ACHN (cell line): ENCODE data around the gene MEIS1.
"Not testable (repeated sequence)": the region's sequence is repeated elsewhere in the genome, so short reads cannot be mapped to it uniquely, and the experiment has no call there.

Experiments
- DNase-seq: peaks from one replicate; pipeline ENCODE4 v3.0.0-alpha.2; 2015
- in situ Hi-C: cut with HindIII; loops from 2 replicates; pipeline ENCODE4 v1.10.0; 2017; ENCODE audit warnings: low sequenced_read_pairs, low pct_ligation_motif_present, low pct_unique_long_range_greater_than_20kb

The MEIS1 gene

GRCh38 chr2:66461001-66461663 lies 26.2 kb downstream of the MEIS1 start:
- no peak for DNase-seq
- in situ Hi-C loops, result no loop called here

- in situ Hi-C loops, result no loop called here
Measured at GRCh38 chr2:66461664-66462500, 27.0 kb downstream of the MEIS1 start.

GRCh38 chr2:66462501-66462825 lies 27.5 kb downstream of the MEIS1 start:
- DNase-seq, result no peak
- in situ Hi-C loops, result no loop called here

More at GRCh38 chr2:66461664-66462500, 27.0 kb downstream of the MEIS1 start:
- no peak for DNase-seq

- no peak for DNase-seq
- in situ Hi-C loops, result no loop called here
Measured at GRCh38 chr2:66463206-66463755, 28.4 kb downstream of the MEIS1 start.

- in situ Hi-C loops, result no loop called here
- no peak for DNase-seq
Measured at GRCh38 chr2:66464930-66465637, 30.2 kb downstream of the MEIS1 start.

- no peak for DNase-seq
- in situ Hi-C loops, result no loop called here
Measured at GRCh38 chr2:66466433-66466832, 31.5 kb downstream of the MEIS1 start.

- in situ Hi-C loops, result no loop called here
- no peak for DNase-seq
Measured at GRCh38 chr2:66467718-66468117, 32.8 kb downstream of the MEIS1 start.

- no peak for DNase-seq
- in situ Hi-C loops, result no loop called here
Measured at GRCh38 chr2:66469214-66469902, 34.4 kb downstream of the MEIS1 start.

- no peak for DNase-seq
- in situ Hi-C loops, result no loop called here
Measured at GRCh38 chr2:66470199-66470598, 35.3 kb downstream of the MEIS1 start.

- no peak for DNase-seq
- in situ Hi-C loops, result no loop called here
Measured at GRCh38 chr2:66472225-66472843, 37.4 kb downstream of the MEIS1 start.

GRCh38 chr2:66477135-66477842 lies 42.4 kb downstream of the MEIS1 start:
- in situ Hi-C loops, result no loop called here
- DNase-seq, result no peak

- DNase-seq, result no peak
- in situ Hi-C loops, result no loop called here
Measured at GRCh38 chr2:66478299-66478698, 43.4 kb downstream of the MEIS1 start.

- DNase-seq, result no peak
- in situ Hi-C loops, result no loop called here
Measured at GRCh38 chr2:66478731-66479316, 43.9 kb downstream of the MEIS1 start.

GRCh38 chr2:66481100-66481549 lies 46.2 kb downstream of the MEIS1 start:
- DNase-seq, result no peak
- in situ Hi-C loops, result no loop called here

GRCh38 chr2:66485252-66485651 lies 50.3 kb downstream of the MEIS1 start:
- in situ Hi-C loops, DNase-seq: not testable (repeated sequence)

- DNase-seq, result no peak
- in situ Hi-C loops, result no loop called here
Measured at GRCh38 chr2:66488946-66489345, 54.0 kb downstream of the MEIS1 start.

- in situ Hi-C loops, result no loop called here
Measured at GRCh38 chr2:66489436-66489835, 54.5 kb downstream of the MEIS1 start.

More at GRCh38 chr2:66489436-66489835, 54.5 kb downstream of the MEIS1 start:
- DNase-seq, result no peak
